CD4-positive, alpha-beta T cell treated with Interleukin-17A for 1 hour (primary cell): ENCODE data around the gene TTC34.

Experiments
- DNase-seq: peaks from one replicate; pipeline ENCODE4 v3.0.0-alpha.2; 2020

The TTC34 gene

DNA sequence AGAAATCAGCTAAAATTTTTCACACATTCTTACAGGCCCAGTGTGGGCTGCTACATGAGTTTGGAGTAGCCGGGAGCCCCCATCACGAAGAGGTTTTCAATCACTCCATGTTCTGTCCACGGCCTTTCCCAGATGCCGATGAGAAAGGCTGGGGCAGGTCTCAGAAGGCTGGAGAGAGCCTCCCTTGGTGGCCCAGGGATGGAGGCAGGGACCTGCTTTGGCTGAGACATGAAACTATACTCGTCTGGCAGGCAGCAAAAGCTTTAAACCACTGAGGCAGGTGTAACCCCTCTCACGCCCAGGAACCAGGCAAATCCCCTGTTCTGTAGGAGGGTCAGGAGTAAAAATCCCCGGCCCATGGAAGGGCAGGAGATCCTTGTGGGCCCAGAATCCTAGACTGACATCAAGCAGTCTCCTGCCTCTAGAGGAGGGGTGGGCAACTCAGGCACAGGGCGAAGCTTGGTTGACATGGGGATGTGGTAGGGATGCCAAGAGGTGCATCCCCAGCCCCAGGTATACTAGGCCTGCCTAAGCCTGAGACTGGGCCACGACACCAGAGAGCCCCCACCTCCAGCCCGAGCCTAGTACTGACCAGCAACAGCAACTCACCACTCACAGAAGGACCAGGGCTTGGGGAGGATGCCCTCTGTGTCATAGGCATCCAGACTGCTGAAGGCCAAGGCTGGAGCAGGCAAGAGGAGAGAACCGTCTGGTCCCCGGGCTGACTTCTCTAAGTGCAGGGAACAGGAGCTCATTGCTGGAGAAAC is 177.7 kb downstream of the TTC34 start:
- no peak for DNase-seq

DNA sequence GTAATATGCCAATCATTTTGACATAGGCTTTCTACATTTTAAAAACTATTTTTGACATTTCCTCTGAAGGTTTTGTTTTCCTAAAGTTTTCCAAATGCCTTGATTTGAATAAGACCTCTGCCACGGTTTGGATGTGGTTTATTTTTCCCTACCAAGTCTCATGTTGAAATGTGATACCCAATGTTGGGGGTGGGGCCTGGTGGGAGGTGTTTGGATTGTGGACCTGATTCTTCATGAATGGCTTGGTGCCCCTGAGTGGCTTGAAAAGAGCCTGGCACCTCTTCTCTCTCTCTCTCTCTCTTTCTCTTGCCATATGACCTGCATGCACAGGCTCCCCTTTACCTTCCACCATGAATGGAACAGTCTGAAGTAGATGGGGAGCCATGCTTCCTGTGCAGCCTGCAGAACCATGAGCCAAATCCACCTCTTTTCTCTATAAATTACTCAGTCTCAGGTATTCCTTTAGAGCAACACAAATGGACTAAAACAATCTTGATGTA is 183.5 kb downstream of the TTC34 start:
- no peak for DNase-seq

DNA sequence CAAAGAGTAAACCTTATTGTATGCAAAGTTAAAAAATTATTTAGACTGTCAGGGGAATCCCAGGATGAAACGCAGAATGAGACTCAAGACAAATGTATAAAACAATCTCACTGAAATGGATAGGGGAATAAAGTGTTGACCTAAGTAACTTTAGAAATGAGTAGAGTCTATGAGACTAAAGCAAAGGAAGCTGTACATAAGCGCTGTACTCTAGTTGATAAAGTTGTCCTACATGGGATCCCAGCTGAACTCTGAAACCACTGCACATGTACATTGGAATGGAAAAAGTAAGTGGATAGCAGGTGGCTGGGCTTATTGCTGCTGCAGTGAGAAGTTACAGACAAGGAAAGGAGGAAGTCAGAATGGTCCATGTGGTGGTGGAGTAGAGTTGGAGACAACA is 187.3 kb downstream of the TTC34 start:
- DNase-seq: no peak

DNA sequence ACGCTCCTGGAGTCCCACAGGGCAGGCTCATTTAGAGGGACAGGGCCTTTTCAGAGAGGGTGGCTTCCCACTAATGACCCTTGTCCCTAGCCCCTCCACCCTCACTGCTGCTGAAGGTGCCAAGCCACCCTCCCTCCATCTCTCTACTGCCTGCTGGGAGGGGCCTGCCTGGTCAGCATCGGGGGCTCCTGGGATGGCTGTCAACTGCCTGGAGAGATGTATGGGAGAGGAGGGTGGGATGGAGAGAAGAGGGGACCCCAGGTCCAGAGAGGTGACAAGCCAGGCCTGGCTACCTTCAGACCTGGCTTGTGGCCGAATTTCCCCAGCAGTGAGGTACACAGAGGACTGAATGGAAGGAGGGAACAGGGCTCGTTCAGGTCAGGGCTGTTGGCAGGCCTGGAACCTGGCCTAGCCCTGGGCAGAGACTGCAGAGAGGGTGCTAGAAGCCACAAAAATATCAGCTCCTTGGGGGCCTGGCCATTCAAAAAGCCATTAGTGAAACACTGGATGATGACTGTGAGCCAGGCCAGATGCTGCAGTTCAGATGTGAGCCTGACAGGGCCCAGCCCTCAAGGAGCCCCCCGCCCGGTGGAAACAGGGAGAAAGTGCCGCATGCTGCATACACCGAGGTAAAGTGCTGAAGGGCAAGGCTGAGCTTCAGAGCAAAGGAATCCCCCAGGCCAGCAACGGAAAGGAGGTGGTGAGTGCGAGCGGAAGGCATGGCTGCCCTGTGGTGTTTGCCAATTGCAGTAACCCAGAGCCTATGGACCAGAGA is 188.7 kb downstream of the TTC34 start:
- no peak for DNase-seq

DNA sequence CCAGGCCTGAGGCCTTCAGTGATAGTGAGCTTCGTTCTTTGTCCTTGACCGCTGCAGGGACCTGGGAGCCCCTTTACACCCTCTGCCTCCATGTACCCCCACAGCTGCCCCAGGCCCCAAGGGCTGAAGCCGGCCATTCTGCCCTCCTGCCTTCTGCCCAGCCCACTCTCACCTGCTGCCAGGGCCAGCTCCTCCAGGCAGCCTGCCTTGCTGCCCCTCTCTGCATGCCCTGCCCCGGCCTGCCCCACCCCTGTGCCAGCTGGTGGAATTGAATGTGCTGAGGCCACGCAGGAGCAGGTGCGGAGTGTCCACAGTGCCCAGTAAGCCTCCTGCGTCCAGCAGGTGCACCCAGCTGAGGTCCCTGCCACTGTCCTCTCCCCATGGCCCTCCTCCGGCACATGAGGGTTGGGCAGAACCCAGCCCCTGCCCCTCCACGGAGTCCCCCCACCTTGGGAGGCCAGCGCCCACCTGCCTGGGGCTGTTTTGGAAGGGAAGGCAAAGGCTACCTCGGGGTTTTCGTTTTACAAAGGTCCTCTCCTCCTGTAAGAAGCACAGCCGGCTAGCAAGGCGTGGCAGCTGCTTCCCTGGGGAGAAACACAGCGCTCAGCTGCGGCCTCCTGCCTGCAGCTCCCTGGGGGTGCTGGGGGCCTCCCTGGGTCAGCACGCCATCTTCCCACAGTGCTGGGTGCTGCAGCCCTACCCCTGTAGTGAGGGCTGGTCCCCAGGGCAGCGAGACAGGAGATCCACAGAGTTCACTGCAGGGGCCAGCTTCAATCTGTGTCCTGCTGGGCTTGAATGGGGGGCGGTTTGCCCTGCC is 189.7 kb downstream of the TTC34 start:
- no peak for DNase-seq

DNA sequence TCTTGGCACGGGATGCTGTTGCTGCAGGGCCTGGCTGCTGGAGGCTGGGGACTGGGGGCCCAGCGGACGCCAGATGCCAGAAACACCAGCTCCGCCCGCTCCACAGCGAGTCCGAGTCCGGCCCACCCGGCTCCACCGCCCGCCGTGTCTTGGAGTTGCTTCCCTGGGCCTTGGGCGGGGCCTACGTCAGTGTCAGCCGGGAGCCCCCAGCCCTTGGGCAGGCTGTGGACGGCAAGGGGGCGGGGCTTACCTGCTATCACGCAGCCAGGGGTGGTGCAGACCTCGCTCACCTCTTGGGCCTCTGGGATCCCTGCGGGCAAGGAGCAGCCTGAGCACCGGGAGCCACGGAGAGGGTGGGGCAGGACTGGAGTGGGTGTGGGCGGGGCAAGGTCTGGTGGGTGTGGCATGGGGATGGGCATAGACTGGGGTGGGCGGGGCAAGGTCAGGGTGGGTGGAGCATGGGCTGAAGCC is 190.4 kb downstream of the TTC34 start:
- no peak for DNase-seq

DNA sequence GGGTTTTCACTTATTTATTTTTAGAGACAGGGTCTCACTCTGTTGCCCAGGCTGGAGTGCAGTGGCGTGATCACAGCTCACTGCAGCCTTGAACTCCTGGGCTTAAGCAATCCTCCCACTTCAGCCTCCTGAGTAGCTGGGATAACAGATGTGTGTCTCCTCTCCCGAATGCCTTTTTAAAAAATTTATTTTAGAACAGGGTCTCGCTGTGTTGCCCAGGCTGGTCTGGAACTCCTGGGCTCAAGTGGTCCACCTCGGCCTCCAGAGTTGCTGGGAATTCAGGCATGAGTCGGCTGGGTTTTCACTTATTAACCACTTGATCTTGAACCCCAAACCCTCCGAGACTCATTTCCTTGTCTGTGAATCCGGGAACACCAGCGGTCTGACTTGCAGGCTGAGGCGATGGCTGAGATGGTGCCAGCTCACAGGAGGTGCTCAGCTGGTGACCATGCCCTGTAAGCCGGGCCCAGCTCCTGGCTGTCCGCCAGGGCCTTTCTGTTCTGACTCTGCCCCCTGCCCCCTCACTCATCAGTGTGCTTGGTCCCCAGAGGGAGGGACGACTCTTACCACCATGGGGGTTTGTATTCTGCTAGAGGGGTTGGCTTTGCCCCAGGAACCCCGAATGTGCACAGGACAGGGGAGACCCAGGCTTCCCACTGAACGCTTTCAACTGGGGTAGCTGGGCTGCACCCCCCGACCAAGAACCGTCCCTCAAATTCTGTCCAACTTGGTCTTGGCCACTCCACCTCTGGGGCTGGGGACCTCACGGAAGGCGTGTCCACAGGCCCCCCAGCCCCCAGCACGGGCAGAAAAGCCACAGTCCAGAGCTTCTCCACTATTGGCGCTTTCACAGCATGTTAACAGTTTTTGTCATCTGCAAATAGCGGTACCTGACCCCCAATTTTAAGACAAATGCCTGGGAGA is 191.2 kb downstream of the TTC34 start:
- DNase-seq: no peak

DNA sequence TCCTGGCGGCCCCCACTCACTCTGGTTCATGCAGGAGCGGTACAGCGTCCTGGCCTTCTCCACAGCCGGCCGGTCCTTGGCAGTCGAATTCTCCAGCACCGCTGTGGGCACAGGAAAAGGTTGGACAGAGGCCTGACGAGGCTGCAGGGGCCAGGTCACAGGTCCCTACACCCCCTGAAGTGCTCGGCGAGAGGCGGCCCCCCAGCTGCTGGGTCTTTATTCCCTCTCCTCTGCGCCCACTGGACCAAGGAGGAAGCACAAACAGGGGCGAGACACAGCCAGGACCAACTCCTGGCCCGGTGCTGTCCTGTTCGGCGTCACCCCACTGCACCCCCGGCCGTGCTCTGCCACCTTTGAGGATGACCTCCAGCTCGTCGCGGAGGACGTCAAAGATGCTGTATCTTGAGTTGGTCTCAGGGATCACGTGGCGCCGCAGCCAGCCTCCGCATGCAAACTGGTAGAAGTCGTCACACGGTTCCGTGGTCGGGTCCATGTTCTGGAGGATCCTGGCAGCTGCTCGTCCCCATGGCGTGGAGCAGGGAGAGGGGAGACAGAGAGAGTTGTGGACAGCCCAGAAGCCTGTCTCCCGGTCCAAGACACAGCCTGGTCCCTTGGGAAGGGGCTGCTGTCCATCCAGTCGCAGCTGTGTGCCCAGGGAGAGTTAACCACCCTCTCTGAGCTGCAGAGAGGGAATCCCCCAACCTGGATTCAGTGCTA is 192.0 kb downstream of the TTC34 start:
- DNase-seq: no peak

DNA sequence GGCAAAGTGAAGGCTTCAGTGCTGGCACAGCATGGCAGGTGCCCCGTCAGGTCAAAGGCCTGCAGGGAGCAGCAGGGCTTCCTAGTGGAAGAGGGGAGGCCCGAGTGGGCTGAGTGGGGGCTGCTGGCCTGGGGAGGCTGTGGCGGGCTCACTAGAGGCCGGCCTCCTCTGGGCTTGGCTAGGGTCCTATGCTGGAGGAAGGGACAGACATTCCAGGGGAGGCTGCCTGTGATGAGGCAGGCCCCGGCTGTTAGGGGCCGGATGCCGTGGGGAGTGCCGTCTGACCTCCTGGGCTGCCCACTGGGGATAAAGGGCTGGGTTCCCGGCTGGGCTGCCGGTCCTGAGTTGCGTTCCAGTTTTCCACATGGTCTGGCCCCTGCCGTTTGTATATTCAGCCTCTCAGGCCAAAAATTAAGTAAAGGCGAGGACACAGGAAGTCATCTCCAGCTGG is 193.8 kb downstream of the TTC34 start:
- no peak for DNase-seq

DNA sequence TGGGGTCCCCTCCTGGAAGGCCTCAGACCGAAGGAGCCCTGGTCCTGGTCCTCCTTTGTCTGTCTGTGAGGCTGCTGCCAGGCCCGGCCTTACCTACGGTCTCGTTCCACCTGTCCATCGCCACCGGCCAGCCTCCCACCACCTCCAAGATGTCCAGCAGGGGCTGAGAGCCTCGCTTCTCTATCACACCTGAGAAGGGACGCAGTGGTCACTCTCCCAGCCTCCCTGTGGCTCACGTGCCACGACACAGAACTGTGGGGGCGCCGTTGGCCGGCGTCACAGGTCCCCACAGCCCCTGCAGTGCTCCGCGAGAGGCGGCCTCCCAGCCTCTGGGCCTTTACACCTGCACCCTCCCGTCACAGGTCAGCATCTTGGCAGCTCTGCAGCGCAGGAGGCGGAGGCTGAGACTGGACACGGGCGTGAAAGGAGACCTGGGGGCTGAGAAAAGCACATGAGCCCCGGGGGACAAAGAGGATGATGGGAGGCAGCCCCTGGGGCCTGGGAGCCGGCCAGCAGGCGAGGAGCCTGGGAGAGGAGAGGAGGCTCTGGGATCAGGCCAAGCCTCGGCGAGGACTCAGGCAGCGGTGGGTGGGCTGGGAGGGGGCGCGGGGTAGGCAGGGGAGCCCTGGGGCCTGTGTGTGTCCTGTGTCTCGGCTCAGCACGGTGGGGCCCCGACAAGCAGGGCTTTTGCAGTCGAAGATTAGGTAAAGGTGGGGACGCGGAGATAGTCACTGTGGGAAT is 194.4 kb downstream of the TTC34 start:
- no peak for DNase-seq

DNA sequence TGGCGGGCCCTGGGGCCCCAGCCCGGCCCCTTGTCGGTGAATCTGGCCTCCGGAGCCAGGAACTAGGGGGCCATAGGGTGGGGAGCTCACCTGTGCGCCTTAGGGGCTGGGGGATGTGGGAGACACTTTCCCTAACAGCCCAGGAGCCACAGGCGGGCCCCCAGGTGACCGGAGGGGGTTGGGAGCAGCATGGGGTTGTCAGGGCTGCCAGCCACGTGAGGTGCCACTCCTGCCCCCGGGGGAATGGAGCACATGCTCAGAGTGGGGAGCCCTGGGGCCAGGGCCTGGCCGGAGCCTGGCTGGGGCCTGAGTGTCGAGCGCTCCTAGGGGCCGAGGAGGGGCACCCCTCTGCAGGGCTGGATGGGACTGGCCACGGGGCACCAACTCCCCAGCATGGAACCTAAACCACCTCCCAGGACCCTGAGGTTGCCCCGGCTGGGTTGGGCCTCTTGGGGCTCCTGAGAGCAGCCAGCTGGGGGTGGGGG is 195.1 kb downstream of the TTC34 start:
- DNase-seq: no peak

DNA sequence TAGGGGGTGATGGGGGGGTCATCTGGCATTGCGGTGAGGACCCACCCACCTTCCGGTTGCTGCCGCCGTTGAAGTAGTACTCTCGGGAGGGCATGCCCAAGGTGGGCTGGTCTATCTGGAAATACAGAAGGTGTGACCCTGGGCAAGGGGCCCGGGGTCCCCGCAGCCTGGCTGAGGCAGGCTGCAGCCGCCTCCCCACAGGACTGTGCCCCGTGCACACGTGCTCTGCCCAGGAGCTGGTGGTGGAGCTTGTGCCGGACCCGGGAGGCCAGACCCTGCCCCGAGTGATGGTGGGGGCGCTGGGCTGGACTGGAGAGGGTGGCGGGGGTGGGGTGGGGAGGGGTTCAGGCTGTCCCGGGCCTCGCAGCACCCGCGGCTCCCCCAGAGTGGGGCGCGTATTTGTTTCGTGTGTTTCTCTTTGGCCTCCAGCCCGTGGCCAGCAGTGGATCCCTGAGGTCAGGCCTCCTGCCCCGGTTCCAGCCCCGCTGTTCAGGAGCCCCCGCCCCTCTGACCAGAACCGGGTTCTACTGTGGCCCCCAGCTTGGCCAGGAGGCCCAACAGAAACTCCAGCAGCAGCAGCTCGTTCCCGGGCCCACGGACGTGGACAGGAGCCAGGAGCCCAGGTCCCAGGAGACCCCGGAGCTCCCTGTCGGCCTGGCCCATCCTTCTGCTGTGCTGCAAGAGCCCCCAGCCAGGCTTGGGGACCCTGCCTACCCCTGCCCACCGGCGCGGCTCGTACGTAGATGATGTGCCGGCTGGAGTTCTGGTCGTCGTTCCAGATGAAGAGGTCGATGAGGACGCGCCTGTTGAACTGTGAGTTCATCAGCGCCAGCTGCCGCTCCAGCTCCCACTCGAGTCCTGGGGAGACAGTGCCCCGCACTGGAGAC is 195.7 kb downstream of the TTC34 start:
- no peak for DNase-seq

DNA sequence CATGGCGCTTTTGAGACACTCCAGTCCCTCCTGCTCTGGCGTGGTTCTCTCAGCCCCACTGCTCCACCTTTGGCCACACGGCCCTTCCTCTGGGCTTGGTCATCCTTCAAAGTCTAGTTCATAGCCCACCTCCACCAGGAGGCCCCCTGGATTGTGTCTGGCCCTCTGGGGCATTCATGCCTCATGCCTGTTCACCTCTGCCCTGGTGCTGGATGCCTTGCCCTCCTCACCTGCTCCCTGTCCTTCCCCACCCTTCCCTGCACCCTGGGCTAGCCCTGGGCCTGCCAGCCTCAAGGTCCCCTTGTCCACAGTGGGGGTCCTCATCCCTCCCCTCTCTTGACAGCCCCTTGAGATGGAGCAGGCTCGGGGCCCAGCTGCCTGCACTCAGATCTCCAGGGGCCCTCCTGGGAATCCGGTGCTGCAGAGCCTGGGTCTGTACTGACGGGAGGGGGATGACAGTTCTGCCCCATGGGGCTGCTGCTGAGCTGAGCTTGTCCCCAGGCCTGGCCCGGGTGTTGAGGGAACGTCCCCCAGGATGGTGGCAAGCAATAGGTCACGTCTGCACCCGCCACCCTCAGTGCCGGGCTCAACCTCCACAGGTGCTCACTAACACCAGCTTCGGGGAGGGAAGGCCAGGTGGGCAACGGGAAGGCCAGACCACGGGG is 196.5 kb downstream of the TTC34 start:
- no peak for DNase-seq

DNA sequence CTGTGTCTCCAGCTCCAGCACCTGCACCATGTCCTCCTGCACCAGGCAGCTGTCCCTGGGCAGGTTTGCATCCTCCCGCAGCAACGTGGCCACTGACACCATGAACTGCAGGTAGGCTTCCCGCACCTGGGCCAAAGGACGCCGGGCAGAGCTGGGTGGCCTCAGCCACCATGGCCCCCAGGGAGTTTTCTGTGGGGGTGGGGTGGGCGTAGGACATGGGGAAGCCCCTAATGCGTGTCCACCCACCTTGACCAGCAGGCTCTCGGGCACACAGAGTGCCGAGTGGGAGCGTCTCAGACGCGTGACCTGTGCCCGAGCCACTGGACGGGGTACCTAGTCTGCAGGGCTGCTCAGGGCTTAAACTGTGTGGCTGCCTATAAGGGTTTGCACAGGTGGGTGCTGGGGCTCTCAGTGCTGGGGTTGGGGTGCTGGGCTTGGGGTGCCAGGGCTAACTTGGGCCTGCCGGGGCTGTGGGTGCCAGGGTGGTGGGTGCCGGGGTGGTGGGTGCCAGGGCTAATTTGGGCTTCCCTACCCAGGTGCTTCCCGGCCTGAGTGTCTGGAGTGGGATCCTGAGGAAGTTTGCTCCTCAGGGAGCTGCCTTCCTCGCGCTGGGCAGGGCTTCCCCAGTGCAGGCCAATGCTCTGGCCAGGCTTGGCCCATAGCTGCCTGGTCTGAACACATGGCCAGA is 197.2 kb downstream of the TTC34 start:
- no peak for DNase-seq

DNA sequence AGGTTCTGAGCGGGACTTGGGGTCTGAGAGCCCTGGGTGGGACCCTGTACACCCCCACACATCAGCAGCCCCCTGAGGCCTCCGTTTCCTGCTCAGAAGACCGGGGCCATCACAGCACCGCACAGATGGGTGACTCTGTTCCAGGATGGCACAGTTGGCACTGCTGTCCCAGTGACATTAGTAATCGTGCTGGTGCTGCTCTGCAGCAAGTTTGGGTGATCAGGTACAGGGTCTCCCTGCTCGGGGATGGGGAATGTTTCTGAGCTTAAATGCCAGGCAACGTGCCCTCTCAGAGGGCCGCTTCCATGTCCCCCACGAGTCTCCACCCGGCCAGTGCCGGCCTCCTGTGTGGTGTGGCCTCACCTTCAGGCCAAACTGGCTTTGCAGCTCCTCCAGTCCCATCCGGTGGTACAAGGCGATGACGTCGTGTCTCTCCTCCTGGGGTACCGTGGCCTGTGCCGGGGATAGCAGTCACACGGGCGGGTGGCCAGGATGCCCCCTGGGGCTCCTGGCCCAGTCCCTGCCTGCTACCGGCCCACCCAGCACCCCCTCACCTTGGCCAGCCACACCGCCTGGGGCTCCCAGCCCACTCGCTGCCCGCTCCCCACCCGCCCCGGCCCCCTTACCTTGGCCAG is 197.9 kb downstream of the TTC34 start:
- no peak for DNase-seq

DNA sequence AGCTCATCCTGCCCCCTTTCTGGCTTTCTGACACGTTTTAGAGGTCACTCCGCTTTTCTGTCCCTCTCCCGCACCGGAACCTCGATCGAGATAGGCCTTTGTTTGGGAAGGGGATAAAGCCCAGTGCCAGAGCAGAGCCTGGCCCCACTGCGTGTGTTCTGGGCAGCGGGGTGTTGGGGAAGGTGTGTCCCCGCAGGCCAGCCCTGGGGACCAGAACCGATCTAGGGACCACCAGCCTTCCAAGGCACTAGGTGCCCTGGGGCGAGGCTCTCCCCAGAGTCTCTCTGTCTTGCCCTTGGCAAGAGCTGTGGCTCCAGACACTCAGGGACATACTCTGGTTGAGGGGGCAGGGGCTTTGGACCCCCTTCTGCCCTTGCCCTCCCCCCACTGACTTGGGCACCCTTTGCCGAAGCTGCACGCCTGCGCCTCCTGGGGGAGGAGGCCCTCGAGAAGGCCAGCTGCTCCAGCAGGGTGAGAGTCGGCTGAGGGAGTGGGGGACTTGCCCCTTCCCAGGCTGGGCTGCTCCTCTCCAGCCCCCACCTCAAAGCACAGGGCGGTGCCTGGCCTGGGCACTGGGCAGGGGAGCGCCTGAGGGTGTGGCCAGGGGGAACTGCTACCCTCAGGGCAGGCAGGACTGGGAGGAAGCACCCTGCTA is 198.5 kb downstream of the TTC34 start:
- no peak for DNase-seq

DNA sequence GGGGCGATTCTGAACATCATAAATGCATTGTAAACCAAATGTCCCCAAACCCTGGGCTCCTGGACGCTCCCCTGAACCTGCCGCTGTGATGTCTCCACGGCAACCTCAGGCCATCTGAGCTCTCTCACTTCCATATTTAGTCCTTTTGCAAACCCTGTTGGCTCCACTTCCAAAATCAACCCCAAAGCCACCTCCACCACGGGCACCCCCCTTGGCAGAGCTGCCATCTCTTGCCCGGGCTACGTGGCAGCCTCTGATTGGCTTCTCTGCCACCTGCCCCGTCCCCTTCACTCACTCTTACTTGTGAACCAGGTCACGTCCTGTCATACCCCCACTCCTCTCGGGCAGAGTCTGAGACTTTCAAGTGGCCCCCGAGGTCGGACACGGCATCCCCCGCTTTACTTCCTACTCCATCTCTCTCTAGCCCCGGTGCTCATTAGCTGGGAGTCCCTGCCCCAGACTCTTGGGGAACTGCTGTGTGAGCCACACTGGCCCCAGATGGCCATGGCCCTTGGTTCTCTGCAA is 199.1 kb downstream of the TTC34 start:
- no peak for DNase-seq
